Retinal pigment epithelial cell (primary cell): Measurements from ENCODE around the gene DBN1.
A peak's percentile ranks its signal among the peaks of the same experiment; 100 is the strongest.

Experiments
- DNase-seq: peaks from one replicate; pipeline ENCODE4 v3.0.0-alpha.2; 2010; ENCODE audit warnings: low read depth
- H3K4me3 ChIP-seq: 2 replicates; pipeline ENCODE4 v1.5.1; 2011; ENCODE audit warnings: mild to moderate bottlenecking, low read length, control low read depth, moderate library complexity
- CTCF ChIP-seq: conservative IDR thresholded peaks from 2 replicates; pipeline ENCODE4 v1.5.1; 2011; ENCODE audit warnings: low read depth, low read length, control low read depth, inconsistent platforms

Gene DBN1

GRCh38 chr5:177473443-177474001 is at the start of gene DBN1:
DBN1 (minus strand) TSS chr5:177473634; CDS start chr5:177473521, 113 bp downstream.
- no peak for DNase-seq
- no peak for TF ChIP-seq CTCF
- peak within 1 kb of the TSS; percentile 85 for H3K4me3 ChIP-seq

- no peak for DNase-seq
- H3K4me3 ChIP-seq: no peak overlapping the region
- TF ChIP-seq CTCF: peak; percentile 25
These were observed 47.6 kb upstream of the DBN1 start for GRCh38 chr5:177520916-177521513.

GRCh38 chr5:177520271-177520670 is 46.8 kb upstream of the DBN1 start:
- DNase-seq: no peak
- no peak overlapping the region for H3K4me3 ChIP-seq
- no peak for TF ChIP-seq CTCF

GRCh38 chr5:177519463-177520235 is 46.2 kb upstream of the DBN1 start:
- H3K4me3 ChIP-seq: no peak overlapping the region
- no peak for DNase-seq
- TF ChIP-seq CTCF: no peak

- TF ChIP-seq CTCF: peak; percentile 6
- H3K4me3 ChIP-seq: peak within 1 kb of the TSS; percentile 97
These were observed 43.5 kb upstream of the DBN1 start, which contains the start of gene DDX41 for GRCh38 chr5:177516601-177517568. DDX41 (minus strand) TSS chr5:177516961; CDS start chr5:177516945, 16 bp downstream.

GRCh38 chr5:177515580-177515979 is 42.1 kb upstream of the DBN1 start:
- TF ChIP-seq CTCF: no peak
- H3K4me3 ChIP-seq: peak overlapping the region; percentile 97
- DNase-seq: no peak

More at GRCh38 chr5:177516601-177517568, 43.5 kb upstream of the DBN1 start, which contains the start of gene DDX41:
- DNase-seq: peak; percentile 95
